Naive thymus-derived CD4-positive, alpha-beta T cell (primary cell): ENCODE results near the gene KCNT1. TPM values are rescaled to one million over a fixed set of nuclear protein-coding genes. Genes with fewer than 3 reads are reported as not detected.

Source experiments
- ATAC-seq: fragments of 150-1000 bp; cut with Tn5 transposase; 2 replicates; pipeline ENCODE4 v1.10.0; 2021; ENCODE audit warnings: mild to moderate bottlenecking, moderate library complexity
- CTCF ChIA-PET: fragments of 350-600 bp; sonication (Branson Sonifier 250); formaldehyde crosslinking; loops from one replicate; lab custom pipeline; 2021; ENCODE audit warnings: antibody characterized with exemption; lab: Charles Lee
- POLR2A ChIA-PET: fragments of 350-600 bp; sonication (Branson Sonifier 250); formaldehyde crosslinking; loops from one replicate; lab custom pipeline; 2021; ENCODE audit warnings: antibody characterized with exemption, inconsistent platforms; lab: Charles Lee
- DNase-seq, 9 donors: peaks; one replicate each; pipeline versions ENCODE4 v3.0.0 to v3.0.0-alpha.2; 2020 to 2022; ENCODE audit warnings: mixed read lengths in 1 of 9
- H3K27ac ChIP-seq: one replicate; pipeline ENCODE4 v1.7.0; 2013; ENCODE audit warnings: mild to moderate bottlenecking, low read depth, low read length, moderate library complexity
- H3K27me3 ChIP-seq, 2 donors: one replicate each; pipeline ENCODE4 v1.7.0; 2013; ENCODE audit warnings: low read length in 2 of 2, mild to moderate bottlenecking in 2 of 2, moderate library complexity in 2 of 2; ENCODE audit not compliant: control insufficient read depth in 2 of 2, insufficient read depth in 2 of 2
- H3K36me3 ChIP-seq, 3 experiments: 1 replicate in 2 of 3; 2 replicates in 1 of 3; pipeline ENCODE4 v1.7.0; 2013; ENCODE audit warnings: low read length in 3 of 3, mild to moderate bottlenecking in 3 of 3, moderate library complexity in 1 of 3; ENCODE audit not compliant: insufficient read depth in 3 of 3, control insufficient read depth in 2 of 3
- H3K4me1 ChIP-seq, 2 donors: one replicate each; pipeline ENCODE4 v1.7.0; 2013; ENCODE audit warnings: low read length in 2 of 2, mild to moderate bottlenecking in 2 of 2, moderate library complexity in 1 of 2; ENCODE audit not compliant: control insufficient read depth in 2 of 2, insufficient read depth in 2 of 2
- H3K4me3 ChIP-seq: 2 replicates; pipeline ENCODE4 v1.7.0; 2013; ENCODE audit warnings: mild to moderate bottlenecking, low read length
- H3K9me3 ChIP-seq, 3 experiments: 1 replicate in 2 of 3; 2 replicates in 1 of 3; pipeline ENCODE4 v1.7.0; 2013; ENCODE audit warnings: low read length in 3 of 3; ENCODE audit not compliant: control insufficient read depth in 2 of 3
- H3K27ac Mint-ChIP-seq, 9 donors: one replicate each; pipeline ENCODE4 v1.8.0; 2020 to 2022; ENCODE audit warnings: mixed read lengths in 9 of 9, mild to moderate bottlenecking in 8 of 9, moderate library complexity in 5 of 9, inconsistent platforms in 2 of 9
- H3K27me3 Mint-ChIP-seq, 5 donors: one replicate each; pipeline ENCODE4 v1.8.0; 2021 to 2022; ENCODE audit warnings: mixed read lengths in 5 of 5, mild to moderate bottlenecking in 1 of 5
- H3K36me3 Mint-ChIP-seq, 5 donors: one replicate each; pipeline ENCODE4 v1.8.0; 2020 to 2022; ENCODE audit warnings: mixed read lengths in 5 of 5, mild to moderate bottlenecking in 3 of 5, inconsistent platforms in 1 of 5
- H3K4me1 Mint-ChIP-seq, 7 donors: one replicate each; pipeline ENCODE4 v1.8.0; 2020 to 2022; ENCODE audit warnings: mixed read lengths in 7 of 7, mild to moderate bottlenecking in 3 of 7, inconsistent platforms in 1 of 7
- H3K4me3 Mint-ChIP-seq, 10 donors: one replicate each; pipeline ENCODE4 v1.8.0; 2020 to 2022; ENCODE audit warnings: mild to moderate bottlenecking in 10 of 10, mixed read lengths in 10 of 10, moderate library complexity in 6 of 10, inconsistent platforms in 2 of 10
- H3K9me3 Mint-ChIP-seq, 11 donors: one replicate each; pipeline ENCODE4 v1.8.0; 2020 to 2022; ENCODE audit warnings: mixed read lengths in 11 of 11, mild to moderate bottlenecking in 4 of 11, inconsistent platforms in 1 of 11, moderate library complexity in 1 of 11
- intact Hi-C, 2 donors: fragments of 100-400 bp; cut with micrococcal nuclease; formaldehyde crosslinking; loops; one replicate each; pipeline ENCODE4 v1.15.1; 2023
- polyA plus RNA-seq, 2 donors: library from polyadenylated mRNA; unstranded; fragments of 300-500 nt; fragmentation: Illumina TruSeq; gene quantifications; one replicate each; pipeline ENCODE4 v1.2.3, GENCODE V29; 2021
- total RNA-seq, 6 experiments: library from RNA in 5 of 6; stranded (reverse) in 5 of 6; gene quantifications; 1 replicate in 5 of 6; 2 replicates in 1 of 6; pipeline ENCODE4 v1.2.3 and lab custom pipeline; 2021 to 2026

Gene KCNT1
- total and polyA plus RNA-seq, 7 experiments from 2014 or later = 0.29 TPM; not detected in 6

DNA sequence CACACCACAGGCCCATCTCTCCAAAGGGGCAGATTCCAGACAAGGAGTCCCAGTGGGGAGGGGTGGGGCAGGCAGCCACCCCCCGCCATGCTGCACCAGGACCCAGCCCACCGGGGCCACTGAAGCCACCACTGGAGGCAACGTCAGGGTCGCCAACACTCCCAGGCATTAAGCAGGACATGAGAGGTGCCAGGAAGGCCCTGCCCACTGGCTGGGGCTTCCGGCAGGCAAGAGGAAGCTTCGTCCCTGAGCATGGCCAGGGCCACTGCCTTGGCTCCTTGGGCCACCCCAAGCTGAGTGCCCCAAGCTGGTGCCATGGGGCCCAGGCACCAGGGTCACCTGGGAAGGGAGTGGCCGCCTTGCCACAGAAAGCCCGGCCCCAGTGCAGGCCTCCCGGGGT is 17.5 kb downstream of the KCNT1 start:
- no peaks in the 10 kb centered on the region for H3K36me3 Mint-ChIP-seq
- no peaks in the 10 kb centered on the region for H3K9me3 ChIP-seq
- H3K27me3 Mint-ChIP-seq = peaks cover 14 to 32% (median 20%) of the 10 kb centered on the region in 5 donors
- H3K27me3 ChIP-seq = no peaks in the 10 kb centered on the region
- DNase-seq = no peak
- no peak overlapping the region for H3K27ac ChIP-seq
- intact Hi-C loops = no loop called here
- H3K27ac Mint-ChIP-seq = no peak overlapping the region
- no peak overlapping the region for H3K4me3 ChIP-seq
- H3K4me3 Mint-ChIP-seq = no peak overlapping the region
- H3K4me1 Mint-ChIP-seq = peaks cover 0 to 6% (median 4%) of the 10 kb centered on the region in 7 donors
- H3K4me1 ChIP-seq = no peaks in the 10 kb centered on the region
- no peaks in the 10 kb centered on the region for H3K36me3 ChIP-seq
- no peak for ATAC-seq
- ChIA-PET CTCF (no interaction called here), POLR2A (no interaction called here)
- no peaks in the 10 kb centered on the region for H3K9me3 Mint-ChIP-seq

DNA sequence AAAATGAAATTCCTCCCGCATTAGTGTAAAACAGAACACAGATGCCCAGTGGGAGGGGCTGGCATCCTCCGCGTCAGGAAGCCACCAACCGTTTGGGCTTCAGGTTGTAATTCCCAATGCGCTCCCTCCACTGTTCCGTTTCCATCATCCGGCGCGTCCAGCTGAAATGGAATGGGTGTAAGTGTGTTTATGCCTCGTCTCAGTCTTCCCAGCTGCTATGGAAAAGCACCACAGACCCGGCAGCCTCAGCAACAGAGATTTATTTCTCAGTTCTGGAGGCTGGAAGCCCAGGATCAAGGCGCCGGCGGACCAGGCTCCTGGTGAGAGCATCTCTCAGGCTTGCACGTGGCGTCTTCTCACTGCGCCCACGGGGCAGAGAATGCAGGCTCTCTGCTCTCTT is 20.4 kb downstream of the KCNT1 start:
- Histone ChIP-seq H3K4me1 (no peaks in the 10 kb centered on the region), H3K4me3 (no peak overlapping the region), H3K27ac (no peak overlapping the region), H3K36me3 (no peaks in the 10 kb centered on the region), H3K27me3 (no peaks in the 10 kb centered on the region), H3K9me3 (no peaks in the 10 kb centered on the region)
- POLR2A ChIA-PET = no interaction called here
- Mint-ChIP-seq H3K4me1 (peaks cover 0 to 2% (median 0%) of the 10 kb centered on the region in 7 donors), H3K27me3 (peaks cover 0 to 28% (median 5%) of the 10 kb centered on the region in 5 donors), H3K27ac (no peak overlapping the region), H3K4me3 (no peak overlapping the region), H3K36me3 (no peaks in the 10 kb centered on the region), H3K9me3 (no peaks in the 10 kb centered on the region)
- DNase-seq (no peak), ATAC-seq (no peak)
- intact Hi-C loops = no loop called here
- CTCF ChIA-PET = no interaction called here

DNA sequence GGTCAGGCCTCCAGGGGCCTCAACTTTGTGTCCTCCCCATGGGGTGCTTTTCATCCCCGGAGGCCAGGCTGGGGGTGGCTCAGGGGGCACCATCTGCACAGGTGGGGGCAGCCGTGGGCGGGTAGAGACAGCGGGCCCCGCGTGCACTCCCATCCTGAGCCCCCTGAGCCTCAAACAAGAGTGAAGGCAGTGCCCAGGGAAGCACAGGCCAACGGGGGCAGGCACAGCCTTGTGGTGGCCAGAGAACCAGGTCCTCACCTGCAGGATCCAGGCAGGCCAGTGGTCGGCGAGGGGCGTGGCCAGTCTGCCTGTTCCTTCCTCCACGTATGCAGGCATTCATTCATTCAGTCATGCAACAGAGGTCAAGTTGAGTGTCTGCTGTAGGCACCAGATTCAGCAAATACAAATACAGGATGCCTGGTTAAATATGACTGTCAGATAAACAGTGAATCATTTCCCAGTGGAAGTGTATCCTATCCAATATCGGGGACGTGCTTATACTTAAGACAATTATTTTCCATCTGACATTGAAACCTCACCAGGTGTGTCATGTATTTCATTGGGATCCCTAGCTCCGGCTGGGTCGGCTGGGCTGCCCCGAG is 22.3 kb downstream of the KCNT1 start:
- Histone ChIP-seq H3K9me3 (no peaks in the 10 kb centered on the region), H3K4me1 (no peaks in the 10 kb centered on the region), H3K36me3 (no peaks in the 10 kb centered on the region), H3K4me3 (no peak overlapping the region), H3K27me3 (no peaks in the 10 kb centered on the region), H3K27ac (no peak overlapping the region)
- ATAC-seq (no peak), DNase-seq (no peak)
- H3K27me3 Mint-ChIP-seq = peaks cover 0 to 29% (median 15%) of the 10 kb centered on the region in 5 donors
- peaks cover 0 to 4% (median 0%) of the 10 kb centered on the region in 5 donors for H3K36me3 Mint-ChIP-seq
- H3K27ac Mint-ChIP-seq = no peak overlapping the region
- CTCF ChIA-PET = no interaction called here
- peaks cover 0 to 5% (median 0%) of the 10 kb centered on the region in 11 donors for H3K9me3 Mint-ChIP-seq
- no peak overlapping the region for H3K4me3 Mint-ChIP-seq
- intact Hi-C loops = no loop called here
- POLR2A ChIA-PET = no interaction called here
- H3K4me1 Mint-ChIP-seq = peaks cover 0 to 2% (median 0%) of the 10 kb centered on the region in 7 donors

DNA sequence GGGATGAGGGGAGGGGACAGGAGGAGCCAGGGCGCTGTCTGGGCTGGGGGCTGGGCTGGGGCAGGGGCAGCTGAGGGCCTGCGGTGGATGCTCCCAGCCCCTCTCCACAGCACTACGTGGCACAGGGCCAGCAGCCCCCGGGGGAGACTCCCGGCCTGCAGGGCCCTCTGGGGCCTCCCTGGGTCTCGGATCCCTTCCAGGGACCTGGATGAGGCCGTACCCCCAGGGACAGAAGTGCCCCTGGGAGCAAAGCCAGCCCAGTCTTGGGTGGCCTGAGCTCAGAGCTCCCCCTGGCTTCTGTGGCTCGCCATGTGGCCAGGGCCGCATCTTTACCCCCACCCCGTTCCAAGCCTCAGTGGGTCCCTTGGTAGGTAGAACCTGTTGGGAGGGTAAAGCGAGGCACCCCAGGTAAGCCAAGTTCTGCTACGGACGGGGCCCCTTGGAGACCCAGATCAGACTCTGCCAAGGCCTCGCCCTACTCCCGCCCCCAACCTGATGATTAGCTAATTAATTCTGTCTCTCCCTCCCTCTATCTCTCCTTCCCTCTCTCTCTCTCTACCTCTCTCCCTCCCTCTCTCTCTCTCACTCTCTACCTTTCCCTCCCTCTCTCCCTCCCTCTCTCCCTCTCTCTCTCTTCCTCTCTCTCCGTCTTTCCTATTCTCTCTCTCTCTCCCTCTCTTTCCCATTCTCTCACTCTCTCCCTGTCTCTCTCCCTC is 24.3 kb downstream of the KCNT1 start:
- Histone ChIP-seq H3K4me1 (no peaks in the 10 kb centered on the region), H3K27me3 (no peaks in the 10 kb centered on the region), H3K9me3 (peaks cover 0 to 2% (median 0%) of the 10 kb centered on the region in 3 experiments), H3K36me3 (no peaks in the 10 kb centered on the region), H3K4me3 (no peak overlapping the region), H3K27ac (no peak overlapping the region)
- Mint-ChIP-seq H3K36me3 (peaks cover 0 to 8% (median 0%) of the 10 kb centered on the region in 5 donors), H3K4me3 (no peak overlapping the region), H3K27me3 (peaks cover 0 to 37% (median 22%) of the 10 kb centered on the region in 5 donors), H3K27ac (no peak overlapping the region), H3K4me1 (peaks cover 0 to 3% (median 0%) of the 10 kb centered on the region in 7 donors), H3K9me3 (peaks cover 4 to 16% (median 9%) of the 10 kb centered on the region in 11 donors)
- no peak for ATAC-seq
- intact Hi-C loops = no loop called here
- CTCF ChIA-PET = no interaction called here
- POLR2A ChIA-PET = no interaction called here
- DNase-seq = no peak

DNA sequence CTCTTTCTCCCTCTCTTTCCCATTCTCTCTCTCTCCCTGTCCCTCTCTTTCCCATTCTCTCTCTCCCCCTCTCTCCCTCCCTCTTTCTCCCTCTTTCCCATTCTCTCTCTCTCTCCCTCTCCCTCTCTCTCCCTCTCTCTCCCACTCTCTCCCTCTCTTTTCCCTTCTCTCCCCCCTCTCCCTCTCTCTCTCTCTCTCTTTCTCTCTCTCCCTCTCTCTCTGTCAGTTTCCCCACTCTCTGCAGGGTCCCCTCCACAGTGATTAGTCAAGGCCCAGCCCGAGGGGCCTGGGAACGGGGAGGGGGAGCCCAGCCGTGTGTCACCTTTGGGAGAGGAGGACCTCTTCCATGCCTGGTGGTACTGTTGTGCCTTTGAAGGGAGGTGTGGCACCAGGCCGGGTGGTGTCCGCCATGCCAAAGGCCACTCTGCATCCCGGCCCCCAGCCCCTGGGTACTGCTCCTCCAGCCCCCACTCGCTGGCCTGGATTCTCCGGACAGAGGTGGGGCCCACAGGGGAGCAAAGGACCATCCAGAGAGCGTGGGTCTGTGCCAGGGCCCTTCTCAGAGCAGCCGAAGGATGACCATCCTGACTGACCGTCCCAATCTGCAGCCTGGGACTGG is 25.4 kb downstream of the KCNT1 start:
- H3K4me1 Mint-ChIP-seq = peaks cover 0 to 3% (median 0%) of the 10 kb centered on the region in 7 donors
- intact Hi-C loops = no loop called here
- peaks cover 5 to 24% (median 14%) of the 10 kb centered on the region in 11 donors for H3K9me3 Mint-ChIP-seq
- ATAC-seq (no peak), DNase-seq (no peak)
- peaks cover 0 to 8% (median 0%) of the 10 kb centered on the region in 5 donors for H3K36me3 Mint-ChIP-seq
- Histone ChIP-seq H3K4me1 (no peaks in the 10 kb centered on the region), H3K27ac (no peak overlapping the region), H3K36me3 (no peaks in the 10 kb centered on the region), H3K27me3 (no peaks in the 10 kb centered on the region), H3K9me3 (peaks cover 0 to 5% (median 0%) of the 10 kb centered on the region in 3 experiments), H3K4me3 (no peak overlapping the region)
- H3K4me3 Mint-ChIP-seq = no peak overlapping the region
- no peak overlapping the region for H3K27ac Mint-ChIP-seq
- H3K27me3 Mint-ChIP-seq = peaks cover 0 to 37% (median 22%) of the 10 kb centered on the region in 5 donors
- CTCF ChIA-PET = no interaction called here
- POLR2A ChIA-PET = no interaction called here

DNA sequence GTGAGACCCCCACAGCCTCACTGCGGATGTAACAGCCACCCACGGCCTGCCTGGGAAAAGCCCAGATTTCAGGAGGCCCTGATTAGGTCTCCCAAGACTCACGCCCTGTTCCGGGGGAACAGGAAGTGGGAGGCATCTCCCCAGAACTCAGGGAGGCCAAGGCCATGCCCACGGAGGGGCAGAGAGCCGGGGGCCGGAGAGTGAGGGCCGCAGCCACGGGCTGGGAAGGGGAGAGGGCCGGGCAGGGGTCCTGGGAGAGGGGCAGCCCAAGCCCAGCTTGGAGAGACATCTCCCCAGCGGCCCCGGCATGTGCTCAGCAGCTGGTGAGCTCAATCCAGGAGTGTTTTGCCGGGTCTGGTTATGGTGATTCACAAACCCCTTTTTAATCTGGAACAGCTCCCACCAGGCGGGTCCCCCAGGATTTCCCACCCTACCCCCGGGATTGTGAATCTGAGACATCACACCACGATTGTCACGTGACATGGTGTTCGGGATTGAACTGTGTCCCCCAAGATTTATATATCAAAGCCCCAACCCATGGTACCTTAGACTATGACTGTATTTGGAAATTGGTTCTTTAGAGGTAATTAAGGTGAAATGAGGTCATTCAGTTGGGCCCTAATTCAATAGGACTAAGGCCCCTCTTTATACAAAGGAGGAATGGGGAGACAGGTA is 26.6 kb downstream of the KCNT1 start:
- DNase-seq = no peak
- Histone ChIP-seq H3K36me3 (no peaks in the 10 kb centered on the region), H3K4me3 (no peak overlapping the region), H3K9me3 (peaks cover 0 to 5% (median 0%) of the 10 kb centered on the region in 3 experiments), H3K27ac (no peak overlapping the region), H3K27me3 (no peaks in the 10 kb centered on the region), H3K4me1 (no peaks in the 10 kb centered on the region)
- no peak overlapping the region for H3K4me3 Mint-ChIP-seq
- peaks cover 0 to 37% (median 24%) of the 10 kb centered on the region in 5 donors for H3K27me3 Mint-ChIP-seq
- peak overlapping the region in 1 of 9 donors; percentile 17 for H3K27ac Mint-ChIP-seq
- ATAC-seq = no peak
- H3K4me1 Mint-ChIP-seq = peaks cover 0 to 3% (median 0%) of the 10 kb centered on the region in 7 donors
- intact Hi-C loops = no loop called here
- peaks cover 5 to 30% (median 18%) of the 10 kb centered on the region in 11 donors for H3K9me3 Mint-ChIP-seq
- CTCF ChIA-PET = no interaction called here
- H3K36me3 Mint-ChIP-seq = peaks cover 0 to 8% (median 0%) of the 10 kb centered on the region in 5 donors
- POLR2A ChIA-PET = no interaction called here
